Skeletal muscle tissue (tissue), 4 donors: ENCODE results near the gene CD47. TPM values are rescaled to one million over a fixed set of nuclear protein-coding genes. Genes with fewer than 3 reads are reported as not detected.

ENCODE experiments used
- H3K27ac ChIP-seq: one replicate; pipeline ENCODE4 v1.7.0; 2013; ENCODE audit warnings: mild to moderate bottlenecking, low read depth, low read length, inconsistent platforms
- H3K27me3 ChIP-seq, 3 donors: one replicate each; pipeline ENCODE4 v1.7.0; 2013; ENCODE audit warnings: low read length in 3 of 3; ENCODE audit not compliant: control insufficient read depth in 3 of 3, insufficient read depth in 3 of 3
- H3K36me3 ChIP-seq, 3 donors: one replicate each; pipeline ENCODE4 v1.7.0; 2013; ENCODE audit warnings: low read length in 3 of 3; ENCODE audit not compliant: control insufficient read depth in 3 of 3, insufficient read depth in 3 of 3
- H3K4me1 ChIP-seq, 3 donors: one replicate each; pipeline ENCODE4 v1.7.0; 2013; ENCODE audit warnings: low read length in 3 of 3, mild to moderate bottlenecking in 3 of 3; ENCODE audit not compliant: control insufficient read depth in 3 of 3, insufficient read depth in 3 of 3
- H3K4me3 ChIP-seq, 3 donors: one replicate each; pipeline ENCODE4 v1.7.0; 2013; ENCODE audit warnings: low read length in 3 of 3
- H3K9ac ChIP-seq, 3 donors: one replicate each; pipeline ENCODE4 v1.7.0; 2013; ENCODE audit warnings: low read length in 3 of 3, mild to moderate bottlenecking in 3 of 3, moderate library complexity in 2 of 3, low read depth in 1 of 3
- H3K9me3 ChIP-seq, 3 donors: one replicate each; pipeline ENCODE4 v1.7.0; 2013; ENCODE audit warnings: low read length in 3 of 3; ENCODE audit not compliant: control insufficient read depth in 3 of 3
- total RNA-seq: library from RNA; depleted of rRNA; stranded (reverse); fragments of >200 nt; gene quantifications from one replicate; pipeline ENCODE4 v1.2.3, GENCODE V29; 2014
- donor health status: Osteomylitis.

The CD47 gene
- total RNA-seq, 1 donor from 2014 or later = 52.7 TPM

DNA sequence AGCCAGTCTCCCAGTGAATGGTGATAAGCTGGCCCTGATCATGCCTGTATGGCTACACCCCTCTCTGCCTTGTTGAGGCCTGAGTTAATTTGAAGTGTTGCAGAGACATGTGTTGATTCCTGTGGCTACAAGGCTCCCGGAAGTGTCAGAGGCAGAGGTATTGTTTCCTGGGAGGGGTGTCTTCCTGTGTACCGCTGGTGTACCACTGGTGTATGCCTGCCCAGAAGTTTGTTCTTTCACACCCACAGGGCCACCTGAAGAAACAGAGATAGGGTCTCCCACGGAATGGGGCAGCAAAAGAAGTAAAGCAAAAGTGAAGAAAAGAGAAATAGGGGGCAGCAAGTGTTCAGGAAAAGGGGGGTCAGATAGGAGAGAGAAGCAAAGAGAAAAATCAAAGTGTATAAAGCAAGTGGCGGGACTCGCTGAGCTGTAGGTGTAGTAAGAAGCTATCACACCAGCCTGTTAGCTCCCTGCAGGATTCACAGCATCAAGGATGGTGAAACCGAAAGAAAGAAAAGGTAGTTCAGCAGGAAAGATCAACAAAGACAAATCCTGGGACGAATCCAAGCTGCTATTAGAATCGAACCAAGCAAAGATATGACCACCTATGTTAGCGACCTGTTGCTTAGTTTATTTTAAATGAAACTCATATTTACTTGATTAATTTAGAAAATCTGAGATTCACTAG lies 36.6 kb upstream of the CD47 start:
- Histone ChIP-seq H3K4me1 (peaks cover 6 to 13% (median 9%) of the 10 kb centered on the region in 3 donors), H3K9ac (no peak overlapping the region), H3K4me3 (no peak overlapping the region), H3K9me3 (no peaks in the 10 kb centered on the region), H3K27me3 (no peaks in the 10 kb centered on the region), H3K27ac (no peak overlapping the region), H3K36me3 (no peaks in the 10 kb centered on the region)

DNA sequence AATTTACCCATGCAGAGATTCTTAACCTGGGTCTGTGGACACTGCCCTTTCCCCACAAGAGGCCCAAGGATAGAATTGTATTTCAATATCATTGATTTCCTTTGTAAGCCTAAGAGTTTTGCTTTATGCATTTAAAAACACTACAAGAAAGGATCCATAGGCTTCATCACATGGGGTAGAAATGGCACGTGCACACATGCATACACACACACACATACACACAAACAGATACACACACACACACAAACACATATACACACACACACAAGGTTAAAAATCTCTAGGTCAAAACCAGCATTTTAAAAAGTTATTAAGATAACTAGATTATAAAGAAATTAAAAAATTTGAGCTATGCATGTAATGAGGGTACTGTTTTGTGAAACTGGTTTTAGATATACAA lies 35.5 kb upstream of the CD47 start:
- peaks cover 3 to 6% (median 4%) of the 10 kb centered on the region in 3 donors for H3K4me1 ChIP-seq
- H3K27ac ChIP-seq = no peak overlapping the region
- no peaks in the 10 kb centered on the region for H3K9me3 ChIP-seq
- no peak overlapping the region for H3K9ac ChIP-seq
- H3K27me3 ChIP-seq = no peaks in the 10 kb centered on the region
- H3K36me3 ChIP-seq = no peaks in the 10 kb centered on the region
- H3K4me3 ChIP-seq = no peak overlapping the region

GRCh38 chr3:108125550-108126071 lies 34.8 kb upstream of the CD47 start:
- H3K36me3 ChIP-seq = no peaks in the 10 kb centered on the region
- H3K4me1 ChIP-seq = no peaks in the 10 kb centered on the region
- H3K9ac ChIP-seq = no peak overlapping the region
- no peaks in the 10 kb centered on the region for H3K9me3 ChIP-seq
- H3K27me3 ChIP-seq = no peaks in the 10 kb centered on the region
- no peak overlapping the region for H3K27ac ChIP-seq
- no peak overlapping the region for H3K4me3 ChIP-seq

DNA sequence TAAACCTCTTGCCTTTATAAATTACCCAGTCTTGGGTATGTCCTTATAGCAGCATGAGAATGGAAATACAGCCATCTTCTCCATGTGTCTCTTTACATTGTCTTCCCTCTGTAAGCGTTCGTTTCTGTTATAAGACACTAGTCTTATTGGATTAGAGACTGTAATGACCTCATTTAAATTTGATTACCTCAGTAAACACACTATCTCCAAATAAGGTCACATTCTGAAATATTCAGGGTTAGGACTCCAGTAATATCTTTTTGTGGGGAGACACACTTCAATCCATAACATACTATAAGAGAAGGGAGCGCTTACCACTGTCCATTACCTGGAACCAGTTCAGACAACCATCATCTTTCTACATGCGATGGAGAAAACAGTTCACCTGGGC lies 34.3 kb upstream of the CD47 start:
- Histone ChIP-seq H3K36me3 (no peaks in the 10 kb centered on the region), H3K27ac (no peak overlapping the region), H3K4me3 (no peak overlapping the region), H3K27me3 (no peaks in the 10 kb centered on the region), H3K9ac (no peak overlapping the region), H3K4me1 (no peaks in the 10 kb centered on the region), H3K9me3 (no peaks in the 10 kb centered on the region)

- Histone ChIP-seq H3K27ac (no peak overlapping the region), H3K36me3 (no peaks in the 10 kb centered on the region), H3K4me3 (no peak overlapping the region), H3K9ac (no peak overlapping the region), H3K4me1 (no peaks in the 10 kb centered on the region), H3K27me3 (no peaks in the 10 kb centered on the region), H3K9me3 (no peaks in the 10 kb centered on the region)
These were observed 33.7 kb upstream of the CD47 start for GRCh38 chr3:108124337-108125152.

DNA sequence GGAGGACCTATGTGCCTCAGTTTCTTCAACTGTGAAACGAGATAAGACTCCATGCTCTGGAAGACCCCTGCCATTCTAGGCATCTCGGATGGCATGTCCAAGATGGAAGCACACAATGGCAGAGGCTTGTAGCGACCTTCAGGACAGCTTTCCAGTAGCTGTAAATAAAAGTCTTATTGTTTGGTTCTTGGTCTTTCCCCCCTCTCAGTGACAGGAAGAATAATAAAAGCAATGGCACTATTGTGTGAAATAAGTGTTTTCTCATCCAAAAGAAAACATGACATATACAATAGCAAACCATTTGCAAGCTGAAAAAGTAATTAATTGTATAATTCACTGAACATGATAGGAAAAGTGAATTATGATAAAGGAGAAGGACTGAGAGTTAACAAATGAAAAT lies 32.5 kb upstream of the CD47 start:
- no peaks in the 10 kb centered on the region for H3K4me1 ChIP-seq
- H3K27ac ChIP-seq = no peak overlapping the region
- no peaks in the 10 kb centered on the region for H3K36me3 ChIP-seq
- no peak overlapping the region for H3K9ac ChIP-seq
- no peaks in the 10 kb centered on the region for H3K9me3 ChIP-seq
- H3K4me3 ChIP-seq = no peak overlapping the region
- no peaks in the 10 kb centered on the region for H3K27me3 ChIP-seq

DNA sequence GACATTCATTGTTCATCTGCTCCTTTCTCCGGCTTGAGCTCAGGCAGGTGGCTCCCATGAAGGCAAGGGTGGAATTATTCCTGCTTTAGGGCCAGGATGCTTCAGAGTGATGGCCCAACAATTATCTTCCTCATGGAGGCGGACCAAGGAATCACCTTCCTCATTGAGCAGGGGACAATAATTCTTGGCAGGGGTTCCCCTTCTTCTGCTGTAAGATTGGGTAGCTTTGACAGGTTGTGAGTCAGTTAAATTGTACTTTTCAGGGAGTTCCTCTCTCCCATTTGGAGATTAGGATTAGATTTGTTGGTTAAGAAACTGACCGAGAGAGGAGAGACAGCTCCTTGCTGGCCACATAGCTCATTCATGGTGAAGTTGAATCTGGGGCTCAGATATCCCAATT lies 31.4 kb upstream of the CD47 start:
- Histone ChIP-seq H3K9ac (no peak overlapping the region), H3K27ac (no peak overlapping the region), H3K9me3 (no peaks in the 10 kb centered on the region), H3K36me3 (no peaks in the 10 kb centered on the region), H3K27me3 (no peaks in the 10 kb centered on the region), H3K4me3 (no peak overlapping the region), H3K4me1 (no peaks in the 10 kb centered on the region)

DNA sequence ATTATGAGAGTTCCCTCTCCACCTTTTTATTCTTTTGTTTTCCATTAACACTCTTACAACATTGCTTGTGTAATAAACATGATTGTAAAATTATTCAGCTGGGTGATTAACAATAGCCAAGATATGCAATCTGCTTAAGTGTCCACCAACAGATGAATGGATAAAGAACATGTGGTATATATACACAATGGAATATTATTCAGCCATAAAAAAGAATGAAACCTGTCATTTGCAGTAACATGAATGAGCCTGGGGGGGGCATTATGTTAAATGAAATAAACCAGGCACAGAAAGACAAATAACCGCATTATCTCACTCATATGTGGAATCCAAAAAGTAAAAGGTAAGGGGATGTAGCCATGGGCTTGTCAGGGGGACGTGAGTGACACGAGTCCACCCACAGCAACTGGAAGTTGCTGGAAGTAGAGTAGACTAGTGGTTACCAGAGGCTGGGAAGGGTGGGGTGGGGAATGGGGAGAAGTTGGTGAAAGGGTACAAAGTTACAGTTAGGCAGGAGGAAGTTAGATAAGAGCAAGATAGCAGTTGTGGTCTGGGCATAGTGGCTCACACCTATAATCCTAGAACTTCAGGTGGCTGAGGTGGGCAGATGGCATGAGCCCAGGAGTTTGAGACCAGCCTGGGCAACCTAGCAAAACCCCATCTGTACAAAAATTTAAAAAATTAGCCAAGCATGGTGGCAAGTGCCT lies 28.7 kb upstream of the CD47 start:
- Histone ChIP-seq H3K9ac (no peak overlapping the region), H3K27ac (no peak overlapping the region), H3K9me3 (no peaks in the 10 kb centered on the region), H3K4me3 (no peak overlapping the region), H3K4me1 (no peaks in the 10 kb centered on the region), H3K36me3 (no peaks in the 10 kb centered on the region), H3K27me3 (no peaks in the 10 kb centered on the region)

- Histone ChIP-seq H3K27me3 (no peaks in the 10 kb centered on the region), H3K9me3 (no peaks in the 10 kb centered on the region), H3K4me1 (no peaks in the 10 kb centered on the region), H3K36me3 (no peaks in the 10 kb centered on the region), H3K27ac (no peak overlapping the region), H3K9ac (no peak overlapping the region), H3K4me3 (no peak overlapping the region)
These were observed 27.4 kb upstream of the CD47 start for GRCh38 chr3:108118038-108118768.
